HS-27A (cell line): ENCODE data around the gene ARHGAP40.

Experiments used
- DNase-seq: peaks from one replicate; pipeline ENCODE4 v3.0.0-alpha.2; 2012; ENCODE audit warnings: low read depth, missing footprints

ARHGAP40 gene

GRCh38 chr20:38651562-38651961, 50.0 kb downstream of the ARHGAP40 start:
- DNase-seq, result no peak

- DNase-seq, result no peak
Measured at GRCh38 chr20:38652995-38653394, 51.4 kb downstream of the ARHGAP40 start.

- DNase-seq, result no peak
Measured at GRCh38 chr20:38657390-38657789, 55.8 kb downstream of the ARHGAP40 start.

GRCh38 chr20:38658879-38659596, 57.4 kb downstream of the ARHGAP40 start:
- no peak for DNase-seq

GRCh38 chr20:38659597-38659880, 57.9 kb downstream of the ARHGAP40 start:
- no peak for DNase-seq

- DNase-seq, result no peak
Measured at GRCh38 chr20:38660429-38660828, 58.8 kb downstream of the ARHGAP40 start.

- no peak for DNase-seq
Measured at GRCh38 chr20:38663660-38664059, 62.1 kb downstream of the ARHGAP40 start.

GRCh38 chr20:38664284-38664683, 62.7 kb downstream of the ARHGAP40 start:
- DNase-seq, result no peak

- DNase-seq, result no peak
Measured at GRCh38 chr20:38665094-38665493, 63.5 kb downstream of the ARHGAP40 start.

- DNase-seq, result no peak
Measured at GRCh38 chr20:38665506-38666285, 64.1 kb downstream of the ARHGAP40 start.

GRCh38 chr20:38667417-38667956, 65.9 kb downstream of the ARHGAP40 start:
- no peak for DNase-seq

GRCh38 chr20:38669688-38670087, 68.1 kb downstream of the ARHGAP40 start:
- no peak for DNase-seq

- no peak for DNase-seq
Measured at GRCh38 chr20:38670786-38671185, 69.2 kb downstream of the ARHGAP40 start.

- DNase-seq, result no peak
Measured at GRCh38 chr20:38671186-38671585, 69.6 kb downstream of the ARHGAP40 start.

GRCh38 chr20:38671701-38672292, 70.2 kb downstream of the ARHGAP40 start:
- no peak for DNase-seq

- DNase-seq, result no peak
Measured at GRCh38 chr20:38672504-38672903, 70.9 kb downstream of the ARHGAP40 start.

GRCh38 chr20:38673261-38673660, 71.7 kb downstream of the ARHGAP40 start:
- no peak for DNase-seq

GRCh38 chr20:38673725-38674091, 72.1 kb downstream of the ARHGAP40 start:
- DNase-seq, result no peak

GRCh38 chr20:38674092-38674764, 72.6 kb downstream of the ARHGAP40 start:
- no peak for DNase-seq

GRCh38 chr20:38674765-38675133, 73.1 kb downstream of the ARHGAP40 start:
- DNase-seq, result no peak

GRCh38 chr20:38676576-38676975, 75.0 kb downstream of the ARHGAP40 start:
- DNase-seq, result no peak

GRCh38 chr20:38680500-38681306, 79.1 kb downstream of the ARHGAP40 start:
- DNase-seq, result peak; percentile 22
